NOMO-1 treated with dmso at 0.1 percent for 144 hours (cell line): Measurements from ENCODE around the gene SMAD6.
A peak's percentile ranks its signal among the peaks of the same experiment; 100 is the strongest.

Experiments used
- DNase-seq: peaks from one replicate; lab custom pipeline; 2025; ENCODE audit not compliant: unreplicated experiment; lab: John Stamatoyannopoulos, UW

The SMAD6 gene

DNA sequence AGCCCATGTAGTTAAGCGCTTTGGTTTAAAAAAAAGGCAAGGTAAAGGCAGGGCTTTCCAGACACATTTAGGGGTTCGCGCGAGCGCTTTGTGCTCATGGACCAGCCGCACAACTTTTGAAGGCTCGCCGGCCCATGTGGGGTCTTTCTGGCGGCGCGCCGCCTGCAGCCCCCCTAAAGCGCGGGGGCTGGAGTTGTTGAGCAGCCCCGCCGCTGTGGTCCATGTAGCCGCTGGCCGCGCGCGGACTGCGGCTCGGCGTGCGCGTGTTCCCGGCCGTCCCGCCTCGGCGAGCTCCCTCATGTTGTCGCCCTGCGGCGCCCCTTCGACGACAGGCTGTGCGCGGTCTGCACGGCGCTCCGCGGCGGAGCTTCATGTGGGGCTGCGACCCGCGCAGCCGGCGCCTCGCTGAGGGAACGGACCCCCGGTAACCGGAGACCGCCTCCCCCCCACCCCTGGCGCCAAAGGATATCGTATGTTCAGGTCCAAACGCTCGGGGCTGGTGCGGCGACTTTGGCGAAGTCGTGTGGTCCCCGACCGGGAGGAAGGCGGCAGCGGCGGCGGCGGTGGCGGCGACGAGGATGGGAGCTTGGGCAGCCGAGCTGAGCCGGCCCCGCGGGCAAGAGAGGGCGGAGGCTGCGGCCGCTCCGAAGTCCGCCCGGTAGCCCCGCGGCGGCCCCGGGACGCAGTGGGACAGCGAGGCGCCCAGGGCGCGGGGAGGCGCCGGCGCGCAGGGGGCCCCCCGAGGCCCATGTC lies 927 bp downstream of the SMAD6 start:
- no peak for DNase-seq

DNA sequence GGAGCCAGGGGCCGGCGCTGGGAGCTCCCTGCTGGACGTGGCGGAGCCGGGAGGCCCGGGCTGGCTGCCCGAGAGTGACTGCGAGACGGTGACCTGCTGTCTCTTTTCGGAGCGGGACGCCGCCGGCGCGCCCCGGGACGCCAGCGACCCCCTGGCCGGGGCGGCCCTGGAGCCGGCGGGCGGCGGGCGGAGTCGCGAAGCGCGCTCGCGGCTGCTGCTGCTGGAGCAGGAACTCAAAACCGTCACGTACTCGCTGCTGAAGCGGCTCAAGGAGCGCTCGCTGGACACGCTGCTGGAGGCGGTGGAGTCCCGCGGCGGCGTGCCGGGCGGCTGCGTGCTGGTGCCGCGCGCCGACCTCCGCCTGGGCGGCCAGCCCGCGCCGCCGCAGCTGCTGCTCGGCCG lies 1.5 kb downstream of the SMAD6 start:
- peak; percentile 28 for DNase-seq

DNA sequence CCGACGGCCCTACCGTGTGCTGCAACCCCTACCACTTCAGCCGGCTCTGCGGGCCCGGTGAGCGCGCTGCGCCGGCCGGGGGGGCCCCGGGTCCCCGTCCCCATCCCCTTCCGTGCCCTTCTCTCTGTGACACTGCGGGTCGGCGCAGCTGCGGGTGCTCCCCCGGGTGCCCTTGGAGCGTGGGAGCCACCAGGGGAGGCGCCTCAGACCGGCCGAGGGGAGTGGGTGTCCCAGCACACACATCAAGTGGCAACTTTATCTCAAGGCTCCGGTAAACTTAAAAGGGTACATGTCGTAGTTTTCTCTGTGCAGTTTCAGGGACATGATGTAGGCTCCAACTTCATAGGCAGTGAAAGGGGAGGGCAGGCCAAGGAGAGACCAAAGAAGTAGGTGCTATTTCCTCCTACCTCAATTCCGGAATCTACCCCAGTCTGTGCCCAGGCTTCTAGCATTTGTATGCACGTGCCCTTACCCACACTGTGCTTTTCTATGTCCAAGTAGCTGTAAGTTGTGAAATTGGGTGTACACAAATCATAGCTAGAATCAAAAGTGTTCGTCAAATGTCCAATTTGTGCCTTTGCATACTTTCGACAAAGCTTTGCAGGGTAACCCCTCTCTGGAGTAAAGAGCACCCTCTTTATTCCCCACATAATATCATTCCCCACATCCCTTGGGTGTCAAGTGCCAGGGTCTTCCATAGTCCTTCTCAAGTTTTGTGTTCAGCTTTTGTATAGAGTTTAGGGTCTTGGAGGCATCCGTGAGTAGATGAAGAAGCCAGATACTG lies 2.2 kb downstream of the SMAD6 start:
- DNase-seq = peak; percentile 16

DNA sequence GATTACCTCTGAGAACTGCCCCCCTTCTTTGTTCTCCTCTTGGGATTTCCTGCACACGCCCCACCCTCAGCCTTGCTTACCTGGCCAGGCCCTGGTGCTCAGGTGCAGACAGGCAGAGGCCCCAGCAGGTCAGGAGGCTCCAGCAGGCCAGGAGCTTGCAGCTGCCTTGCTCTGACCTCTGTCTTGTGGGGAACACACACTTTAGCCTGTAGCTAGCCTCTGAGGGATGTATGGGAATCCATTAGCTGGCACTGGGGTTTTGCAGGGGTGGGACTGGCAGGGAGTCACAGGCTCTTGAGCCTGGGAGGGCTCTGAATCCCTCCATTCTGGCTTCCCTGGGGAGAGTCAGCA lies 2.7 kb downstream of the SMAD6 start:
- DNase-seq = no peak

DNA sequence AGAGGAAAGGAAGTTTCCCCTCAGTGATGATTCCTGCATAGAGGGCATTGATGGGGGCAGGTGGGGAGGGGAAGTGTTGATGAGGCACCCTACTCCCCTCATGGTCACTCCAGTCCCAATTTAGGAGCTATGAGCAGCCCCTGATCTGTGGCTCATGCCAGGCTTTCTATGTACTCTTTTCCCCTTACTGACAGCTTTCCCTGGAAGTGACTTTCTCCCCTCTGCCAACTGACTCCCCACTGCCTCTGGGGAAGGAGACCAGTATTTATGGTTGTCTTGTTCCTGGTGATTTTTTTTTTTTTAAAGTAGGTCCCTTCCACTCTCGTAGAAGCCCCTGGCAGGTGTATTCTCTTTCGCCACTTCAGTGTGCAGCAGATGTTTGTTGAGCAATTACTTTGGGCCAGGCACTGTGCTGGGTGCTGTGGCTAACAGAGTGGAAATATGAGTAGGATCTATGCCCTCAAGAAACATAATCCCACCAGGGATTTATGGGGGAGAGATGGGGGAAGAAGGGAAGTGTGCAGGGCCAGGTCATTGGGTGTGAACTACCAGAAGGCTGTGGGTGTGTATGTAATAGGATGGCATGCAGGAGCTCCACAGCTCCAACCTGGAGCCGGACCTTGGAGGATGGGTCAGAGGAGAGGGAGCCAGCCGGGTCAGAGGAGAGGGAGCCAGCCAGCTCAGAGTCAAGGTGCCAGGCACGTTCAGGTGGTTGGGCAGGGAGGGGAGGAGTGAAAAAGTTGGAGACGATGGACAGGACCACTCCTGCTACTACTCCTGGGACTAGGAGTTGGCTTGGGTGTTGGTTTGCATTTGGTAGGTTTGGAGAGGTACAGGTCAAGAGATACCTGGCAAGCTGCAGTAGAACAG lies 3.5 kb downstream of the SMAD6 start:
- DNase-seq = no peak

DNA sequence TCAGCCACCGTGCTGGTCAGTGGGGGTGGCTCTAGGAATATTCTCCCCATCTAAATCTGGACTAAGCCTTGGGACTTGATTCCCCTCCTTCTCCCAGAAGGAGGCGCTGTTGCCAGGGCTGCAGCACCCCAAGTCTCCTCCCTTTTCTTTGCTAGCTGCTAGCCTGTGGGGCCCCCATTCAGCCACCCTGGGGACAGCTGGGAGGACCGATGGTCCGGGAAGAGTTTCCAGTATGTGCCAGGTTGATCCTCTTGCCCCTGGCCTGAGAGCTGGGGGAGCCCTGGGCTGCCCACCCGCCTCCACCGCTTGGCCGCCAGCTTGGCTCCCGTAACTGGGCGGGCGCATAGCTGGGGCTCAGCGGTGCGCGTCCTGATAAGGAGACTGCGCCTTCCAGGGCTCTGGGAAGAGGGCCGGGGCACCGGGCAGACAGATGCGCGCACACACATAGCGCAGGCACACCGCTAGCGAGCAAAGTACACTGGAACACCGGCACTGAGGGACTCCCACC lies 4.2 kb downstream of the SMAD6 start:
- DNase-seq = no peak

DNA sequence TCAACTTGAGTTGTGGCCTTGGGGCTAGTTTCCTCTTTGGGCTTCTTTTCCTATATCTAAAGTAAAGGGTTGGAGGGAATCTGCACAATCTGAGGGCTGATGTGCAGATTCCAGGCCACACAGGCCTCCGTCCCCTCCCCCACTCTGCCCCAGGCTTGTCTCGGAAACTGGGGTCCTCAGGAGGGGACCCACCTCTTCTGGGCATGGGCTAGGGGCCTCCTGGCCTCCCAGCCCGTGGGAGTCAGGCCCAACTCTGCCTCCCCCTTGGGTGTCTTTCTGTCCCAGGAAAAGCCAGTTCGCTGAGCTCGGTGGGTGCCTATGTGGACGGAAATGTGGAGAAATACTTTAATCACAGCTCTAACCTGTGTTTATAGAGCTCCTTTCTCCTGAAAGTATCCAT lies 4.8 kb downstream of the SMAD6 start:
- DNase-seq = no peak

DNA sequence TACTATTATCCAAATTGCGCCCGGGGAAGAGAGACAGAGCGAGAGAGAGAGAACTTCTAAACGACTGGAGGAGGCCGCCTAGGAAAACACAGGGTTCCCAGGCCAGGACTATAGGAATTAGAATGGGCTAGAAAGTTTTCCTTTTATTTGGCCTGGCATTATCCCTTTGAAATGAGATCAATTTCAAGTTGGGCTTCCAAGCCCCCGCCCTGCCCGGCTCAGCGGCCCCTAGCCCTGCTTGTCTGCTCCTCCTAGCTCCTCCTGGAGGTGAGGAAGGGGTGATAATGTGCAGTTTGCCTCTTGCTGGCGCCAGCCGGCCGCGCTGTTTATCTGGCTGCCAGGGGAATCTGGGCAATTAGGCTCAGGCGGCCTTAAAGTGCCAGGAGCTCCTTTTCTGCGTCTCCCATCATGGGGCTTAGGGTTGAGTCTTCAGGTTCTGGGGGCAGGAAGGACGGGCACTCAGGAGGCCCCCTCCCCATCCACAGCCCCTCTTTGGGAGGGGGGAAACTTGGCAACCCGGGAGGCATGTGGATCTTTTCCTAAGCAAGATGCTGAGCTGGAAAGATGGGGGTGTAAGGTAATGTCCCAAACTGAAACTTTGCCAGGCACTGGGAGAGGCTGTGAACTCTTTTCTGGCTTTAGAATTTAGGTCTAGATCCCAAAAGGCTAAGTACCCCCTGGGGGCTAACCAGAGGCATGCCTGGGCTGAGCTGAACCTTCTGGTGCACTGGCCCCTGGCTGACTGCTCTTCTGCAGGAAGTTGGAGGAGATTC lies 5.5 kb downstream of the SMAD6 start:
- DNase-seq = no peak

DNA sequence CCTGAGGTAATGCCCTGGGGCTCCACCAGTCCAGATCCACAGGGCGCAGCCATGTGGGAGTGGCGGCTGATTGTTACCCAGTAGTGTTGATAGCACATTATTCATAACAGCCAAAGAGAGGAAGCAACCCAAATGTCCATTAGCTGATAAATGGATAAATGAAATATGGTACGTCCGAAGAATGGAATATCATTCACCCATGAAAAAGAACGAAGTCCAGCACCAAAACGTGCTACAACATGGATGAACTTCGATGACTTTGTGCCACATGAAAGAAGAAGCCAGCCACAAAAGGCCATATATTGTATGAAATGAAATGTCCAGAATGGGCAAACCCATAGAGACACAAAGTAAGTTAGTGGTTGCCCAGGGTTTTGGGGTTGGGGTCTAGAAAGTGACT lies 6.4 kb downstream of the SMAD6 start:
- DNase-seq = no peak

DNA sequence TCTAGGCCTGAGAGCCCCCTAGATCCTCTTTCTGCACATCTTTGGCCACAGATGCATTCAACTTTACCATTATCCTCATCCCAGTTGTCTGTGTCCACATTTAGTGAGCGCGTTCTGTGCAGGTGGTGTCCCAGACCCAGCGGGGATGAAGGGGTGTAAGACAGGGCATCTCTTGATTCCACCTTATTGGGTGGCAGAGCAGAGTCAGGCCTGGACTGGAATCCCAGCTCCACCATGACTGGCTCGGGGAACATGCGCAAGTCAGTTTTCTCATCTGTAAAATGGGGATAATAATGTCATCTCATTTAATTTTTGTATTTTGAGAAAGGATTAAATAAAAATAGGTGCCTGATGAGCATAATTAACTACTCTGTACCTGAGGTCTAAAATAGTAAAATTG lies 7.8 kb downstream of the SMAD6 start:
- DNase-seq = no peak

DNA sequence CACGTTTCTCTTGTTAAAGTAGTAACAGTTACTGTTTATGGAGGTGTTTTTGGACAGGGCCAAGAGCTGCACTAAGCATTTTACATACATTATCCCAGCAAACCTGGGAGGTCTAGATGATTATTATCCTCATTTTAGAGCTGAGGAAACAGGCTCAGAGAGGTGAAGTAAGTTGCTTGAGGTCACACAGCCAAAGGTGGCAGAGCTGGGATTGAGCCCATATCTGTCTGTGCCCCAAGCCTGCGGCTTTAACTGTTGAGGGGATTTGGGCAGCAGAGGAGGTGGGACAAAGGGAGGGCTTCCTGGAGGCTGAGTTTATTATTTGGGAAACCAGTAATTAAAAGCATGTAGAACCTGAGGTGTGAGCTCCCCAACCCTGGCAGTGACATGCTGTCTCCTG lies 9.2 kb downstream of the SMAD6 start:
- DNase-seq = no peak

DNA sequence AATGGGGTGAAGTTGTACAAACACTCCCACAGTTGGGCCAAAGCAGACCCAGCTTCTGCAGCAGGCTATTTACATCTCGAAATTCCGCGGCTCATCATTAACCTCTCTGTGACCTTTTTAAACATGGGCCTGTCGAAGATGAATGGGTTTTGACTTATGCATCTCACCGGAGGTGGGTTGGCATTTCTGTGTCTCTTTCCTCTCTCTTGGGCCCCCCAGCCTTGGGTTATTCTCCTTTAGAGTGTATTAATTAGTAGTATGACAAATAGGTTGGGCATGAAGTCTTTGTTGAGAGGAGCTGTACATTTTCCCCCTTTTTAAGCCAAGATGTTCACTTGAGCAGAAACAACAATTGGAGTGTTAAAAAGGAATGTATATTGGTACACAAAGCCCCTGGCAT lies 9.8 kb downstream of the SMAD6 start:
- DNase-seq = no peak

DNA sequence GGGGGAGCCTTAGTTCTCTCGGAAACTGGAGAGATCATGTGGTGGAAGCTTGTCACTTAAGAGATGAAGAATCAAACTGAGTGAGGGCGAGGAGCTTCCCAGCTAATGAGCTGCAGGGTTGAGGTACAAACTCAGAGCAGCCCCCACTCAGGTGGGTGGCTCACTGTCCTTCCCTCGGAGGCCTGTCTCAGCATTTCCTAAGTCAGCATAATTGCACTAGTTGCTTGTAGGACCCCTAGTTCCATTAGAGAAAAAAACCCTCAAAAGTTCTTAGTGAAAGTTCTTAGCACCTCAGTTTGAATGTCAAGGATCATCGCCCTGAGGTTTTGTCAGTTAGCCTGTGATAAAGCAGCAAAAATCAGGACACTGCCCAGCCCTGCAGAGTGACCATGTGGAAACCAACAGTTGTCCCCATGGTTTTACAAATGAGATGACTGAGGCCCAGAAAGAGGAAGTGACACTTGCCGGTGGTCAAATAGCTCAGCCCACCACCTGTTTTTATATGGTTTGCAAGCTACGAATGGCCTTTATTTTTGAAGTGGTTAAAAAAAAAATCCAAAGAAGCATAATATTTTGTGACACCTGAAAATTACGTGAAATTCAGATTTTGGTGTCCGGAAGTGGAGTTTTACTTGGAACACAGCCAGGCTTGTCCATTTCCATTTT lies 11.9 kb downstream of the SMAD6 start:
- DNase-seq = no peak

DNA sequence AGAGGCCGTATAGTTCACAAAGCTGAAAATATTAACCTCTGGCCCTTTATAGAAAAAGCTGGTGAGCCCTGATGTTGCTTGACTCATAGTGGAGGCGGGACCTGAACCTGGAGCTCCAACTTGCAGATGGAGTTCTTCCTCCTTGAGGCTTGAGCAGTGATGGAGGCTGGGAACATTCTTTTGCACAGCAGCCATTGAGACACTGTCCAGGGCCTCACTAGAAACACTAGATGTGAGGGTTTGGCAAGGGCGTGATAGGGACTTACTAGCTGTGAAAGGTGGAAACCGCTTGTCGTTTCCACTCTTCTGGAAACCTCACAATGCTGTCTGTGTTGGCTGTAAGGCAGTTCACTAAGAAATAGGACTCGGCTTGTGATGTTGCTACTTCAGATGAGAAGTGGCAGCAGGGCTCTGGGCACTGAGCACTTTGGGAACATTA lies 12.5 kb downstream of the SMAD6 start:
- no peak for DNase-seq

DNA sequence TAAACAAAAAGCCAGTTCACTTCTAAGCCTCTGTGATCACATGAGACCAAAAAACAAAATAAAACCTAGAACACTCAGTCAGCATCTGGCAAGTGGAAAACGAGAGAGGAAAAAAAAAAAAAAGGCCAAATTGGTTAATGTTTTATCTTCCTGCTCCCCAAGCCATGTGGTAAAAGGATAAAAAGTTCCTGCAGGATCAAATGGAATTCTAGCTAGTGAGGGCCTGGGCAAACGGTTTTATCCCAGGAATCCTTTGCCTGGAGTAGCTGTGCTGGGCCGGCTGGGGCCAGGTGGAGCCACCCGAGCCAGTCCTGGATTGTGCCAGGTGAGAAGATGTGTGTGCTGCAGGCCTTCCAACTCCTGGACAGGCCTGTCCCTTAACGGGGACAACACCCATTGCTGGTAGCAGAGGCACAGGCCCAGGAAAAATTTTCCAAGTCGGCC lies 13.2 kb downstream of the SMAD6 start:
- no peak for DNase-seq

DNA sequence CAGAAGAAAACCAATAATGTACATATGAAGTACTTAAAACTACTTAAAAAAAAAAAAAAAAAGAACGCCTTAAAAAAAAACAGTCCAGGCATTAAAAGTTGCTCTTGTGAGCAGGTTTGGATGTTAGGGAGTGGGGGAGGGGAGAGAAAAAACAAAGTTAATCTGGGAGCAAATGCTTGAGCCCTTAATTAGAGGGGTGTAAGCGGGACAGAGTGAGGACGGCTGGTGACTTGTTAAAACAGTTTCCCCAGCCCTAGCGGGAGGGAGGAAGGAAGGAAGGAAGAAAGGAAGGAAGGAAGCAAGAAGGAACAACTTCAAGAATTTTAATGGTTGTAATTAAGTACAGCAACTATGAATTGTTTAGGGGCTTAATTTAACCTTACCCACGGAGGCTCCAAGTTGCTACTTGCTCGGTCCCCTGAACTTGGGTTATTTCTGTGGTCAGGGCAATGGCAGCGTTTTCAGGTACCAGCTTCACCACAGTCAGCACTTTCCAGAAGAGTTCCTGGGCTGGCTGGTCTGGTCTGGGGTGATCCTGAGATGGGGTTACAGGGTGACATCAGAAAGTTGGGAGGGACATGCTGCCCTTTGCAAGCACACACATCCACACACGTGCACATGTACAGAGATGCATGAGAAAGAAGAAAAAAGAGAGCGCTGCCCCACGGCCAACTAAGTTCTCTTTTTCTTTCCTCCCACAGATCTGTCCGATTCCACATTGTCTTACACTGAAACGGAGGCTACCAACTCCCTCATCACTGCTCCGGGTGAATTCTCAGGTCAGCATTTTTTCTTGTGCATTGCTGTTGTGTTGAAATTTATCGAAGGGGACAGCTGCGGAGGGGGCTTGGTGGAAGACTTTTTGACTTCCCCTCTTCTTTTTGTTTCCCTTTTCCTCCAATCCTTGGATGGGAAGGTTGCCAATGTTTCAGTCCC lies 14.0 kb downstream of the SMAD6 start:
- DNase-seq = no peak

DNA sequence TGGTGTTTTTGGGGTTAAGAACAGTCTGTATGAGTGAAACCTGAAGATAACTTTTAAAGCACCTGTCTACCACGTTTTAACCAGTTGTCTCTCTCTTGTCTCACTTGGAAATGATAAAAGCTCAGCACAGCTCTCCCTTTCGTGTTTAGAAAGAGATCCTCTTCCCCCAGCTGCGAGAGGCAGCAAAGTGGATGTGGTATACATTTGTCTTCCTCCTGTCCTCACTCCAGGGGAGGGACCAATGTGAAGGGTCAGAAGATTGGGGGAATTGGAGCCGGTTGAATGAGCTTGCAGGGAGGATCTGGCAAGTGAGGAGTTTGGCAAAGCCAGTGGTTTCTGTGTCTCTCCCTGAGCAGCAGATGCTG lies 14.6 kb downstream of the SMAD6 start:
- no peak for DNase-seq

DNA sequence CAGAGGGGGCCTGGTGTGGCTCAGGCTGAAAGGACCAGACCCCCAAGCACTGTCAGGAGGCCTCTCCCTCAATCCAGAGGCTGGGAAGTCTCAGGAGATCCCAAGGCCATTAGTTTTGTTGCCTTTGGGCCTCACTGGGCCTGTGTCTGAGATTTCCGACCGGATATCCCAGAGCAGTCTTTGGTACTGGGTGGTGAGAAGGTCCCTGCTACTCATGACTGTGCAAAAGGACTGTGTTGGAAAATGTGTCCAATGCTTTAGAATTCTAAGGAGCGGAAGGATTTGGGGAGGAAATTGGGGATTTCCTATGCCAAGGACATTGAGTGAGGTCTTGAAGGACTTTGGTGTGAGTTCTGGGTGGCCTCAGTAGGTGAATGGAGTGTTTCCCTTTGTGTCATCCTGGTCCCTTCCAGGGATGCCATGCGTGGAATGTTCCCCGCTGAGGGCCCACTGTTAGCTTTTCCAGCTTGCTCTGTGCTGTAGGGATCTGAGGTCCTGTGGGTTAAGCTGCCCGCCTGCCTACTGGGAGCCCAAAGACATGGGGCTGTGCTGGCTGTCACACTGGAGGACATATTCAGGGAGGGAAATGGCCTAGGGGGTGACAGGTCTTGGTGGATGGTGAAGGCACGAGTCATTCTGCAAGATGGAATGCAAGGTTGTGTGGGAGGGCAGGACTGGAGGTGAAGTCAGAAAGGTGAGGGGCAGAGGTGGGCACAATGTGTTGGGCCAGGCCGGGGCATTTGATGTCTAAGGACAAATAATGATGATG lies 16.4 kb downstream of the SMAD6 start:
- no peak for DNase-seq
